Adrenal gland (tissue), 12 donors: ENCODE results near the gene ZNF787. TPM values are rescaled to one million over a fixed set of nuclear protein-coding genes. Genes with fewer than 3 reads are reported as not detected.

Experiments
- DNase-seq, 7 donors: peaks; one replicate each; pipeline ENCODE4 v3.0.0-alpha.2; 2019 to 2020
- H3K27ac ChIP-seq, 5 donors: fragments of 200-600 bp; sonication (generic) in 4 of 5; 1 replicate in 3 of 5; 2 replicates in 2 of 5; pipeline versions ENCODE4 v1.5.1 to v1.8.0; 2016 to 2020; ENCODE audit warnings: mild to moderate bottlenecking in 1 of 5
- H3K27me3 ChIP-seq: fragments of 200-600 bp; 2 replicates; pipeline ENCODE4 v1.8.0; 2021
- H3K36me3 ChIP-seq, 2 donors: fragments of 200-600 bp; replicated peaks in 1 of 2; 1 replicate in 1 of 2; 2 replicates in 1 of 2; pipeline versions ENCODE4 v1.5.1 to v1.8.0; 2018 to 2022
- H3K4me1 ChIP-seq, 2 donors: fragments of 200-600 bp; replicated peaks in 1 of 2; 1 replicate in 1 of 2; 2 replicates in 1 of 2; pipeline versions ENCODE4 v1.5.1 to v1.8.0; 2018 to 2021
- H3K4me3 ChIP-seq, 4 donors: fragments of 200-600 bp; sonication (generic) in 3 of 4; one replicate each; pipeline ENCODE4 v1.5.1; 2016 to 2018
- H3K9me3 ChIP-seq, 3 donors: fragments of 200-600 bp; sonication (generic) in 1 of 3; replicated peaks in 1 of 3; 1 replicate in 2 of 3; 2 replicates in 1 of 3; pipeline versions ENCODE4 v1.5.1 to v1.8.0; 2016 to 2021
- CTCF ChIP-seq, 6 experiments: fragments of 450-650 bp in 4 of 6; fragments of 200-600 bp in 2 of 6; sonication (generic) in 1 of 6; IDR thresholded peaks; 1 replicate in 5 of 6; 2 replicates in 1 of 6; pipeline versions ENCODE4 v1.5.1 to v1.8.0; 2016 to 2021; ENCODE audit warnings: antibody characterized with exemption in 6 of 6, mild to moderate bottlenecking in 2 of 6, moderate library complexity in 1 of 6
- POLR2A ChIP-seq, 2 donors: fragments of 450-650 bp; IDR thresholded peaks; one replicate each; pipeline ENCODE4 v1.6.1; 2017; ENCODE audit warnings: antibody characterized with exemption in 2 of 2, mild to moderate bottlenecking in 2 of 2, moderate library complexity in 1 of 2
- WGBS, 4 donors: extraction: QIAGEN DNeasy Blood & Tissue Kit in 2 of 4; methylation state at CpG; one replicate each; pipeline versions ENCODE4 v1.1.5 to v1.1.7; 2013 to 2017; 5-methylcytosine and 5-hydroxymethylcytosine counted together
- intact Hi-C, 2 donors: fragments of 100-400 bp; cut with DNase I; formaldehyde crosslinking; loops; one replicate each; pipeline versions ENCODE4 v1.14.1 to v1.15.0; 2022 to 2023
- polyA plus RNA-seq, 3 donors: library from polyadenylated mRNA; stranded (reverse); fragments of 200-250 nt in 2 of 3; fragments of 350-450 nt in 1 of 3; fragmentation: Illumina TruSeq in 1 of 3; extraction: RNeasy Lipid Tissue Mini Kit (QIAGEN cat#74804) in 1 of 3; gene quantifications; one replicate each; pipeline ENCODE4 v1.2.3, GENCODE V29; 2013 to 2014
- total RNA-seq, 9 donors: library from RNA; depleted of rRNA in 4 of 9; stranded (reverse); fragments of >200 nt in 4 of 9; fragments of 120-200 nt in 1 of 9; fragmentation: NEBNext Ultra II Directional in 1 of 9; extraction: Animal tissue kit (Norgen Biotek cat#: 25700) in 1 of 9; gene quantifications; one replicate each; pipeline versions ENCODE4 v1.1.0 to v1.2.4, GENCODE V29; 2013 to 2023
- donor health status: healthy with polysubstance abuse.
- donor health status: Bipolar disorder and iron deficiency.
- donor health status: DM: yes; HTN: yes; CAD: no.
- donor health status: DM: no; HTN: no; CAD: no.
- donor health status: DM: no; HTN: no; CAD: no.
- donor health status: DM: yes; HTN: yes; CAD: no.

ZNF787 gene
- total and polyA plus RNA-seq, 12 donors = 4.6 to 51.5 (median 27.8) TPM

GRCh38 chr19:56148096-56148495 lies 27.0 kb upstream of the ZNF787 start:
- TF ChIP-seq CTCF (IDR thresholded peaks at IDR 0.05) (no peak), POLR2A (IDR thresholded peaks at IDR 0.05) (no peak)
- Histone ChIP-seq H3K27me3 (no peaks in the 10 kb centered on the region), H3K36me3 (peaks cover 0 to 5% of the 10 kb centered on the region in 2 donors), H3K9me3 (no peaks in the 10 kb centered on the region), H3K27ac (peak overlapping the region in 1 of 5 donors; percentile 72), H3K4me1 (peaks cover 4 to 20% of the 10 kb centered on the region in 2 donors), H3K4me3 (no peak overlapping the region)
- intact Hi-C loops = no loop called here
- WGBS, 4 donors = 91 to 96% (median 95%) methylated on average over 8 to 15 of the region's 15 CpGs
- DNase-seq = no peak

- intact Hi-C loops = no loop called here
- Histone ChIP-seq H3K27ac (peak overlapping the region in 2 of 5 donors; percentile 44 to 72), H3K9me3 (no peaks in the 10 kb centered on the region), H3K36me3 (peaks cover 0 to 5% of the 10 kb centered on the region in 2 donors), H3K4me3 (no peak overlapping the region), H3K4me1 (peaks cover 6 to 17% of the 10 kb centered on the region in 2 donors), H3K27me3 (no peaks in the 10 kb centered on the region)
- 48 to 60% (median 54%) methylated on average over 9 to 22 of the region's 22 CpGs for WGBS, 4 donors
- TF ChIP-seq POLR2A (IDR thresholded peaks at IDR 0.05) = no peak
- peak in 6 of 7 donors; percentile 27 to 65 (median 56) for DNase-seq
These were observed 26.2 kb upstream of the ZNF787 start for GRCh38 chr19:56147307-56147706.

- TF ChIP-seq POLR2A (IDR thresholded peaks at IDR 0.05) (no peak), CTCF (IDR thresholded peaks at IDR 0.05) (no peak)
- H3K27me3 ChIP-seq = no peaks in the 10 kb centered on the region
- H3K4me3 ChIP-seq = no peak overlapping the region
- intact Hi-C loops = no loop called here
- peaks cover 0 to 5% of the 10 kb centered on the region in 2 donors for H3K36me3 ChIP-seq
- peak in 5 of 7 donors; percentile 47 to 62 (median 61) for DNase-seq
- peaks cover 7 to 17% of the 10 kb centered on the region in 2 donors for H3K4me1 ChIP-seq
- H3K9me3 ChIP-seq = no peaks in the 10 kb centered on the region
- H3K27ac ChIP-seq = peak overlapping the region in 2 of 5 donors; percentile 44 to 72
- WGBS, 4 donors = 61 to 88% (median 70%) methylated on average over 11 to 31 of the region's 31 CpGs
These were observed 25.8 kb upstream of the ZNF787 start for GRCh38 chr19:56146904-56147303.

GRCh38 chr19:56145698-56146097 lies 24.6 kb upstream of the ZNF787 start:
- no peak overlapping the region for H3K4me3 ChIP-seq
- no peaks in the 10 kb centered on the region for H3K27me3 ChIP-seq
- H3K36me3 ChIP-seq = peaks cover 0 to 5% of the 10 kb centered on the region in 2 donors
- TF ChIP-seq CTCF (IDR thresholded peaks at IDR 0.05) (no peak), POLR2A (IDR thresholded peaks at IDR 0.05) (no peak)
- H3K27ac ChIP-seq = no peak overlapping the region
- no peak for DNase-seq
- intact Hi-C loops = no loop called here
- 81 to 95% (median 90%) methylated on average over 8 to 10 of the region's 10 CpGs for WGBS, 4 donors
- H3K4me1 ChIP-seq = peaks cover 7 to 19% of the 10 kb centered on the region in 2 donors
- no peaks in the 10 kb centered on the region for H3K9me3 ChIP-seq

GRCh38 chr19:56144831-56145230 lies 23.7 kb upstream of the ZNF787 start:
- TF ChIP-seq POLR2A (IDR thresholded peaks at IDR 0.05) (no peak), CTCF (IDR thresholded peaks at IDR 0.05) (no peak)
- Histone ChIP-seq H3K27ac (no peak overlapping the region), H3K9me3 (no peaks in the 10 kb centered on the region), H3K27me3 (no peaks in the 10 kb centered on the region), H3K36me3 (peaks cover 0 to 5% of the 10 kb centered on the region in 2 donors), H3K4me3 (no peak overlapping the region), H3K4me1 (peaks cover 7 to 19% of the 10 kb centered on the region in 2 donors)
- WGBS, 4 donors = 84 to 96% (median 89%) methylated on average over 8 to 12 of the region's 12 CpGs
- DNase-seq = no peak
- intact Hi-C loops = no loop called here
